Keratinocyte (primary cell): ENCODE measurements around the gene ANKS1A. TPM values are rescaled to one million over a fixed set of nuclear protein-coding genes. Genes with fewer than 3 reads are reported as not detected.

Experiments used
- DNase-seq: peaks from one replicate; pipeline ENCODE4 v3.0.0-alpha.2; 2011; ENCODE audit warnings: low read depth, missing footprints, low spot score
- FAIRE-seq: peaks from 2 replicates; lab custom pipeline; 2011; peaks lifted over from hg19 to GRCh38; lab: Jason Lieb, UNC
- H2AFZ ChIP-seq: 2 replicates; pipeline ENCODE4 v1.6.0; 2012; ENCODE audit warnings: low read length, control low read depth, inconsistent platforms; ENCODE audit not compliant: control insufficient read depth
- H3K27ac ChIP-seq: 2 replicates; pipeline ENCODE4 v1.5.1; 2011; ENCODE audit warnings: low read length; ENCODE audit not compliant: control insufficient read depth, insufficient read depth
- H3K27me3 ChIP-seq: 3 replicates; pipeline ENCODE4 v1.6.0; 2011; ENCODE audit warnings: low read length; ENCODE audit not compliant: control insufficient read depth, insufficient read depth; ENCODE audit errors: extremely low read depth
- H3K36me3 ChIP-seq, 2 experiments: 2 replicates in 1 of 2; 3 replicates in 1 of 2; pipeline ENCODE4 v1.5.1; 2011; ENCODE audit warnings: low read length in 2 of 2, mild to moderate bottlenecking in 1 of 2; ENCODE audit not compliant: control insufficient read depth in 2 of 2, insufficient read depth in 2 of 2; ENCODE audit errors: extremely low read depth in 1 of 2
- H3K4me1 ChIP-seq: 3 replicates; pipeline ENCODE4 v1.5.1; 2011; ENCODE audit warnings: low read length; ENCODE audit not compliant: control insufficient read depth, insufficient read depth; ENCODE audit errors: extremely low read depth
- H3K4me2 ChIP-seq: 3 replicates; pipeline ENCODE4 v1.6.0; 2011; ENCODE audit warnings: low read depth, low read length; ENCODE audit not compliant: control insufficient read depth, insufficient read depth; ENCODE audit errors: extremely low read depth
- H3K4me3 ChIP-seq, 3 experiments: fragments of 200-600 bp in 1 of 3; sonication (generic) in 1 of 3; 2 replicates in 2 of 3; 3 replicates in 1 of 3; pipeline ENCODE4 v1.5.1; 2011 to 2016; ENCODE audit warnings: low read length in 3 of 3, mild to moderate bottlenecking in 3 of 3, control low read depth in 2 of 3, inconsistent platforms in 1 of 3, low read depth in 1 of 3, mixed read lengths in 1 of 3, mixed run types in 1 of 3, moderate library complexity in 1 of 3; ENCODE audit not compliant: control insufficient read depth in 2 of 3, insufficient read depth in 2 of 3; ENCODE audit errors: extremely low read depth in 1 of 3
- H3K79me2 ChIP-seq: 2 replicates; pipeline ENCODE4 v1.6.0; 2012; ENCODE audit warnings: low read length; ENCODE audit not compliant: control insufficient read depth, insufficient read depth
- H3K9ac ChIP-seq: 3 replicates; pipeline ENCODE4 v1.6.0; 2011; ENCODE audit warnings: low read length; ENCODE audit not compliant: control insufficient read depth, insufficient read depth; ENCODE audit errors: extremely low read depth
- H3K9me1 ChIP-seq: 3 replicates; pipeline ENCODE4 v1.6.0; 2011; ENCODE audit warnings: low read length; ENCODE audit not compliant: control insufficient read depth, insufficient read depth; ENCODE audit errors: extremely low read depth
- H3K9me3 ChIP-seq: 2 replicates; pipeline ENCODE4 v1.5.1; 2012; ENCODE audit warnings: low read depth, low read length; ENCODE audit not compliant: control insufficient read depth
- H4K20me1 ChIP-seq: 3 replicates; pipeline ENCODE4 v1.6.0; 2011; ENCODE audit warnings: low read length; ENCODE audit not compliant: control insufficient read depth, insufficient read depth; ENCODE audit errors: extremely low read depth
- EZH2 ChIP-seq: IDR thresholded peaks from one replicate; pipeline ENCODE4 v1.6.1; 2012; ENCODE audit warnings: inconsistent platforms, mild to moderate bottlenecking, low read length, moderate library complexity
- dilution Hi-C: fragments of 300-500 bp; cut with MboI; formaldehyde crosslinking; loops from one replicate; pipeline ENCODE4 v1.7.0; 2020; ENCODE audit warnings: low sequenced_read_pairs; ENCODE audit not compliant: extremely low pct_ligation_motif_present
- polyA plus RNA-seq, 5 experiments: library from polyadenylated mRNA; depleted of rRNA in 3 of 5; stranded (reverse) in 3 of 5; stranded (forward) in 1 of 5; unstranded in 1 of 5; fragments of >200 nt; gene quantifications; 1 replicate in 1 of 5; 2 replicates in 3 of 5; 3 replicates in 1 of 5; pipeline versions ENCODE4 v1.2.1 to v1.2.3, GENCODE V29; 2011 to 2012; ENCODE audit warnings: missing spikeins in 2 of 5, low read depth in 1 of 5, low replicate concordance in 1 of 5
- TF ChIP-seq, protein P1 (sequence below), 3 experiments: IDR thresholded peaks in 1 of 3; conservative IDR thresholded peaks in 1 of 3; optimal IDR thresholded peaks in 1 of 3; 2 replicates in 2 of 3; 3 replicates in 1 of 3; pipeline versions ENCODE3 to v1.5.1; 2011; ENCODE audit warnings: low read length in 3 of 3, mild to moderate bottlenecking in 3 of 3, moderate library complexity in 2 of 3, control low read depth in 1 of 3, inconsistent platforms in 1 of 3; ENCODE audit not compliant: insufficient read depth in 2 of 3; ENCODE audit errors: extremely low read depth in 1 of 3

ANKS1A gene
- polyA plus RNA-seq, 1 donor (not counting 4 experiments of a cell fraction or from before 2014, with no cell fraction given): 8.6 TPM

DNA sequence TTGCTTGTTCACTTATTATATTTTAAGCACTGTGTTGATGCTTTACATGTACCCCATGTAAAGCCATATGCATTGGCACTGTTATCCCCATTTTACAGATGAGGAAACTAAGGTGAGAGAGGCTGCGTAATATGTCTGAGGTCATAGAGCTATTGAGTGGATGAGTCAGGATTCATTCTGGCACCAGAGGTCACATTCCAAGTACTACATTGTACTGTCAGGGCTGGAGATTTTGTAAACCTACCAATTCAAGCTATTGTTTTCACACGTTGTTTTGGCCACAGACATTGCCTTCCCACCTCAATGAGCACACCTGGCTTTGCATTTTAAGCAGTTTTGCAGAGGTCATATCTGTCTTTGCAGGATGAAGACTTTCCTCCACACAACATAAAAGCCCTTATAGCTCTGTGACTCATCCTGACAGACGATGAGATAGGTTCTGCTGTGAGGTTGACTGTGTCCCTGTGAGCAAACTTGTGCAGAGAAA, 33.2 kb downstream of the ANKS1A start:
- dilution Hi-C loops: no loop called here
- DNase-seq (peak; percentile 49), FAIRE-seq (peak; percentile 57)
- peaks cover 4% of the 10 kb centered on the region for H4K20me1 ChIP-seq
- peaks cover 19% of the 10 kb centered on the region for H3K4me1 ChIP-seq
- H3K79me2 ChIP-seq: no peaks in the 10 kb centered on the region
- H3K9me3 ChIP-seq: no peaks in the 10 kb centered on the region
- H3K4me2 ChIP-seq: no peak overlapping the region
- H3K27me3 ChIP-seq: no peaks in the 10 kb centered on the region
- H3K27ac ChIP-seq: no peak overlapping the region
- no peak overlapping the region for H3K4me3 ChIP-seq
- peaks cover 3% of the 10 kb centered on the region for H3K9me1 ChIP-seq
- H2AFZ ChIP-seq: no peak overlapping the region
- TF ChIP-seq EZH2: no peak
- TF ChIP-seq, protein P1, sequence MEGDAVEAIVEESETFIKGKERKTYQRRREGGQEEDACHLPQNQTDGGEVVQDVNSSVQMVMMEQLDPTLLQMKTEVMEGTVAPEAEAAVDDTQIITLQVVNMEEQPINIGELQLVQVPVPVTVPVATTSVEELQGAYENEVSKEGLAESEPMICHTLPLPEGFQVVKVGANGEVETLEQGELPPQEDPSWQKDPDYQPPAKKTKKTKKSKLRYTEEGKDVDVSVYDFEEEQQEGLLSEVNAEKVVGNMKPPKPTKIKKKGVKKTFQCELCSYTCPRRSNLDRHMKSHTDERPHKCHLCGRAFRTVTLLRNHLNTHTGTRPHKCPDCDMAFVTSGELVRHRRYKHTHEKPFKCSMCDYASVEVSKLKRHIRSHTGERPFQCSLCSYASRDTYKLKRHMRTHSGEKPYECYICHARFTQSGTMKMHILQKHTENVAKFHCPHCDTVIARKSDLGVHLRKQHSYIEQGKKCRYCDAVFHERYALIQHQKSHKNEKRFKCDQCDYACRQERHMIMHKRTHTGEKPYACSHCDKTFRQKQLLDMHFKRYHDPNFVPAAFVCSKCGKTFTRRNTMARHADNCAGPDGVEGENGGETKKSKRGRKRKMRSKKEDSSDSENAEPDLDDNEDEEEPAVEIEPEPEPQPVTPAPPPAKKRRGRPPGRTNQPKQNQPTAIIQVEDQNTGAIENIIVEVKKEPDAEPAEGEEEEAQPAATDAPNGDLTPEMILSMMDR (optimal IDR thresholded peaks at IDR 0.05 in 1 of 3, IDR thresholded peaks at IDR 0.05 in 1 of 3, conservative IDR thresholded peaks at IDR 0.05 in 1 of 3; ENCODE audit: extremely low read depth in 1 of 3, insufficient read depth in 2 of 3, low read length in 3 of 3): no peak
- no peaks in the 10 kb centered on the region for H3K36me3 ChIP-seq
- no peak overlapping the region for H3K9ac ChIP-seq

DNA sequence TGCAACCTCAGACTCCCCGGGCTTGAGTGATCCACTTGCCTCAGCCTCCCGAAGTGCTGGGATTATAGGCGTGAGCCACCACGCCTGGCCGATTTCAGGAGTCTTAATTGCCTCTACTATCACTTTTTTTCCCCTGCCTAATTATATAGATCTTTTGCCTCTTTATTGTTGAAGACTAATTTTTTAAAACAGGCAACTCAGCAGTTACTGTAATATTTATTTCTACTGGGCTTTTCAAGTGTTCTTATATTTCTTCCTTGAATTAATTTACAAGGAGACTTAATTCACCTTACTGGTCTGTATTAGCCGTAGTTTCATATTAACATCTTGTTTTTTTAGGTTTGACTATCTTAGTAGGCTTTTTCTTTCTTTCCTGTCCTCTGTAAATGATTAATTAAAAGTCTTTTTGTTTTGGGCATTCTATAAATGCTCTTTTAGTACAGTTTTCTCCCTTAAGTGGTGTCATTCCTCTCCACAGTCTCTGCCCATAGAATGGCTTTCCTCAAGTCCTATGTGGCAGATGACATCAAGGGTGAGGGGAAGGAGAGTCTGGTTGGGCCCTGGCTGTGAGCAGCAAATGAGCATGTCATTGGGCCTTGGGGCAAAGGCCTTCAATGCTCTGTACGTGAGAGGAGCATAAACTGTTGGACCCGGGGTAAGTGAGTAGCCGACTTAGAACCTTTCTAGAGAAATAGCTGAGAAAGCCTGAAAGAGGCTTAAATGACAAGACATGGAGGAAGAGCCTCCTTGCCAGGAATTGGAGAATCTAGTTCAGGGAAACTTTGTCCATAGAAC, 36.0 kb downstream of the ANKS1A start:
- FAIRE-seq: no peak
- no peak overlapping the region for H3K9ac ChIP-seq
- dilution Hi-C loops: no loop called here
- TF ChIP-seq, protein P1 (optimal IDR thresholded peaks at IDR 0.05 in 1 of 3, IDR thresholded peaks at IDR 0.05 in 1 of 3, conservative IDR thresholded peaks at IDR 0.05 in 1 of 3; ENCODE audit: extremely low read depth in 1 of 3, insufficient read depth in 2 of 3, low read length in 3 of 3): no peak
- TF ChIP-seq EZH2: no peak
- H3K27ac ChIP-seq: no peak overlapping the region
- no peak overlapping the region for H3K4me2 ChIP-seq
- H3K9me1 ChIP-seq: peaks cover 3% of the 10 kb centered on the region
- H3K4me1 ChIP-seq: peaks cover 12% of the 10 kb centered on the region
- H4K20me1 ChIP-seq: peaks cover 7% of the 10 kb centered on the region
- no peak overlapping the region for H3K4me3 ChIP-seq
- H3K27me3 ChIP-seq: no peaks in the 10 kb centered on the region
- H3K79me2 ChIP-seq: peaks cover 1% of the 10 kb centered on the region
- H3K9me3 ChIP-seq: no peaks in the 10 kb centered on the region
- H3K36me3 ChIP-seq: no peaks in the 10 kb centered on the region
- no peak overlapping the region for H2AFZ ChIP-seq
- no peak for DNase-seq
